ENCODE results near the gene CALHM5. TPM values are rescaled to one million over a fixed set of nuclear protein-coding genes. Genes with fewer than 3 reads are reported as not detected.

Gene CALHM5
- total and polyA plus RNA-seq, 2 of the 4 experiments (the other 2 are of a cell fraction), result 3.3 to 10.8 TPM

DNA sequence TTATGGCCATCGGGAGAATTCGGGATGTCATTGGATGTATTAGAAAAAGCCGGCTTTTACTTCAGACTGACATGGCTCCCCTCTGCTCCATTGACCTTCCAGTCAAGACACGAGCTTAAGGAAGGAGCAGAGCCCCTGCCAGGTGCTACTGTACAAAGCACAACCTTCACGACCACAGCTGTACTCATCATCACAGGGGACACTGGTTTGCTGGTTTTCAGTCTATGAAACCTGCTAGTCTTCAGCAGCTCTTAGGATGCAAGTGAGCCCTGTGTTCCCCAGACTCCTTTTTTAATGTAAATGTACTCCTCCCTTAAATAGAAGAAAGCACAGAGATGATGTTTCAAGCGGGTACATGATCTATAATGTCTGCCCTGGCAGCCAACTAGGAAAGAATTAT lies 35.9 kb downstream of the CALHM5 start:
- Histone ChIP-seq H4K8ac (ENCODE audit: low read depth in 2 of 2, low read length in 2 of 2) (no peak overlapping the region), H3K9me3 (ENCODE audit: control insufficient read depth, insufficient read depth, low read length) (no peaks in the 10 kb centered on the region), H2AK9ac (replicated peaks; ENCODE audit: low read depth, low read length, poor library complexity) (no peak overlapping the region), H3K56ac (ENCODE audit: extremely low read depth, insufficient read depth, low read length) (no peak overlapping the region), H2AK5ac (ENCODE audit: low read depth, low read length) (no peak overlapping the region), H3K14ac (replicated peaks; ENCODE audit: low read depth, low read length) (no peak overlapping the region), H2BK15ac (ENCODE audit: low read depth, low read length) (no peak overlapping the region), H3K27ac (ENCODE audit: insufficient read depth, low read length) (no peak overlapping the region), H4K20me1 (ENCODE audit: insufficient read depth, low read length) (no peaks in the 10 kb centered on the region), H3K18ac (ENCODE audit: low read depth, low read length) (no peak overlapping the region), H2BK20ac (ENCODE audit: low read depth, low read length) (no peak overlapping the region), H3K4ac (ENCODE audit: low read depth, low read length) (no peak overlapping the region), H3K4me3 (ENCODE audit: insufficient read depth, low read depth, low read length) (no peak overlapping the region), H4K5ac (ENCODE audit: low read depth, low read length) (no peak overlapping the region), H3K9me1 (ENCODE audit: insufficient read depth, low read length) (no peaks in the 10 kb centered on the region), H3K79me1 (ENCODE audit: low read depth in 1 of 2, low read length in 2 of 2) (no peaks in the 10 kb centered on the region), H2AFZ (replicated peaks; ENCODE audit: low read length, poor library complexity) (no peak overlapping the region), H3K36me3 (ENCODE audit: control insufficient read depth, insufficient read depth, low read length) (no peaks in the 10 kb centered on the region), H3K4me1 (ENCODE audit: control insufficient read depth, insufficient read depth, low read length) (no peaks in the 10 kb centered on the region), H4K91ac (ENCODE audit: insufficient read depth, low read depth, low read length) (no peak overlapping the region), H3K23ac (ENCODE audit: low read depth, low read length) (no peak overlapping the region), H3K27me3 (ENCODE audit: control insufficient read depth, insufficient read depth, low read length) (no peaks in the 10 kb centered on the region), H2BK120ac (ENCODE audit: low read depth, low read length) (no peak overlapping the region), H3K9ac (ENCODE audit: low read depth, low read length) (no peak overlapping the region), H3K4me2 (ENCODE audit: low read depth, low read length) (no peak overlapping the region), H2BK5ac (ENCODE audit: low read depth, low read length, poor library complexity, severe bottlenecking) (no peak overlapping the region)
- POLR2A ChIA-PET (ENCODE audit: unreplicated experiment), result no interaction called here
- TF ChIP-seq SMC3 (IDR thresholded peaks at IDR 0.05; ENCODE audit: low read depth, low read length) (no peak), BHLHE40 (IDR thresholded peaks at IDR 0.05; ENCODE audit: low read depth, low read length) (no peak), POLR2A (IDR thresholded peaks at IDR 0.05; ENCODE audit: low read depth, low read length) (no peak), MXI1 (IDR thresholded peaks at IDR 0.05; ENCODE audit: borderline replicate concordance, low read depth, low read length) (no peak)
- TF ChIP-seq, protein P1, sequence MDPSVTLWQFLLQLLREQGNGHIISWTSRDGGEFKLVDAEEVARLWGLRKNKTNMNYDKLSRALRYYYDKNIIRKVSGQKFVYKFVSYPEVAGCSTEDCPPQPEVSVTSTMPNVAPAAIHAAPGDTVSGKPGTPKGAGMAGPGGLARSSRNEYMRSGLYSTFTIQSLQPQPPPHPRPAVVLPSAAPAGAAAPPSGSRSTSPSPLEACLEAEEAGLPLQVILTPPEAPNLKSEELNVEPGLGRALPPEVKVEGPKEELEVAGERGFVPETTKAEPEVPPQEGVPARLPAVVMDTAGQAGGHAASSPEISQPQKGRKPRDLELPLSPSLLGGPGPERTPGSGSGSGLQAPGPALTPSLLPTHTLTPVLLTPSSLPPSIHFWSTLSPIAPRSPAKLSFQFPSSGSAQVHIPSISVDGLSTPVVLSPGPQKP (IDR thresholded peaks at IDR 0.05; ENCODE audit: borderline replicate concordance, low read depth, low read length), result no peak
- in situ Hi-C loops (cut with MboI; ENCODE audit: low sequenced_read_pairs) (no loop called here), intact Hi-C loops (cut with micrococcal nuclease) (no loop called here), dilution Hi-C loops (cut with HindIII; ENCODE audit: low sequenced_read_pairs, unreplicated experiment) (no loop called here)
- DNase-seq (no peak), ATAC-seq (ENCODE audit: low read depth) (no peak)
- WGBS, 2 experiments (ENCODE audit: extremely low coverage in 2 of 2, insufficient read length in 1 of 2), result no CpG with 5 or more reads among the region's 6 CpGs
- BruUV-seq (replicated peaks), result no TSS peak
- CTCF ChIA-PET, result no interaction called here
